Heart left ventricle (tissue), 13 donors: ENCODE measurements around the gene AP2S1.

Experiments
- CTCF ChIP-seq, 12 donors: fragments of 200-600 bp; sonication (generic) in 4 of 12; IDR thresholded peaks; one replicate each; pipeline versions ENCODE4 v1.5.0 to v1.8.0; 2018 to 2022; ENCODE audit warnings: antibody characterized with exemption in 12 of 12, mild to moderate bottlenecking in 5 of 12
- POLR2A ChIP-seq, 2 donors: fragments of 450-650 bp; IDR thresholded peaks; one replicate each; pipeline ENCODE4 v1.6.1; 2017; ENCODE audit warnings: antibody characterized with exemption in 2 of 2, mild to moderate bottlenecking in 2 of 2, moderate library complexity in 2 of 2
- donor health status: ischemic (EF 13 %, LVEDD 7.1; RV severe dilation, severe dysfunction).
- donor health status: DM: no; HTN: yes; CAD: no.
- donor health status: DM: no; HTN: no; CAD: no.
- donor health status: ischemic (EF 25% LVEDD 6.9; RV normal size, moderate dysfunction).
- donor health status: ischemic (EF 25% LVEDD 5.7; RV mildly dilated, moderate dysfunction).
- donor health status: ischemic (EF 35%, LVEDD 5.7; RV mildly dilated, moderate dysfunction).
- donor health status: nonischemic (EF 11% LVEDD 7.7; RV severe dilation, severe dysfunction).
- donor health status: DM: yes; HTN: yes; CAD: no.
- donor health status: PGD.
- donor health status: ischemic (EF 29% LVEDD 5.4; RV normal size, mild dysfunction).
- donor health status: nonischemic (EF 23%, LVEDD 6.1; RV moderate dilation, normal function).

DNA sequence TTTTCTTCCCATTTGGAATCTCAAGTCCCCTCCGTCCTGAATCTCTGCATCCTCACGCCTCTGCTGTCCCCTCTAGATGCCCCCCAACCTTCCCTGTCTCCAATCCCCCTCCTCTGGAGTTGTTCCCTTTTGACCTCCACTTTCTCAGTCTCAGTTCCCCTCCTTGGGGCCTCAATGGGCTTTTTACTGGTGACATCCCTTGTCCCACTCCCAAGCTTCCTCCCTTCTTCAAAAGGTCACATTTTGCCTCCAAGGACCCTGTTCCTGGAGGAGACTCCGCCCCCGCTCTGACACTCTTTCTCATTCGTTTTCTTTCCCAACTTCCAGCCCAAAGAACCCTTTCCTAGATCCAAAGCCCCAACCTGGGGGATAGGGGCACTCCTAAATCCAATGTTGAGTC lies 1.0 kb downstream of the AP2S1 start:
- TF ChIP-seq CTCF (IDR thresholded peaks at IDR 0.05) (no peak), POLR2A (IDR thresholded peaks at IDR 0.05) (no peak)
